A673 (cell line): ENCODE data around the gene KRTAP10-11.

Source experiments
- CTCF ChIP-seq: fragments of 300-800, 200-600 bp; sonication (generic); conservative IDR thresholded peaks from 2 replicates; pipeline ENCODE4 v1.5.1; 2017; ENCODE audit warnings: low read depth, mild to moderate bottlenecking, antibody characterized with exemption, low read length, moderate library complexity, mixed read lengths
- EZH2 ChIP-seq: fragments of 200-600 bp; sonication (generic); IDR thresholded peaks from 2 replicates; pipeline ENCODE4 v1.6.1; 2017; ENCODE audit warnings: borderline replicate concordance, low read depth, mild to moderate bottlenecking, mixed read lengths, antibody characterized with exemption, low read length; ENCODE audit not compliant: poor library complexity, severe bottlenecking

- TF ChIP-seq CTCF = no peak
- TF ChIP-seq EZH2 = no peak
Observed at GRCh38 chr21:44687671-44688070, 41.5 kb downstream of the KRTAP10-11 start.
